Endometrial microvascular endothelial cells (primary cell): Measurements from ENCODE around the gene PAWR. TPM values are rescaled to one million over a fixed set of nuclear protein-coding genes. Genes with fewer than 3 reads are reported as not detected.

ENCODE experiments used
- in situ Hi-C: cut with HindIII; loops from 2 replicates; pipeline ENCODE4 v1.10.0; 2017; ENCODE audit warnings: low sequenced_read_pairs, low pct_unique_long_range_greater_than_20kb; ENCODE audit errors: inconsistent ontology term
- total RNA-seq: library from RNA; depleted of rRNA; stranded (reverse); fragments of >200 nt; gene quantifications from one replicate; pipeline ENCODE4 v1.2.3, GENCODE V29; 2015; ENCODE audit errors: inconsistent ontology term

Gene PAWR
- total RNA-seq, 1 donor from 2014 or later = 49.2 TPM

- in situ Hi-C loops = loop anchor here (25.0 kb wide), 1 partner anchor 151 kb away; no protein-coding TSS in a partner anchor
These were observed 2.2 kb downstream of the PAWR start for GRCh38 chr12:79688376-79689060.

- in situ Hi-C loops = loop anchor here (25.0 kb wide), 1 partner anchor 150 kb away; no protein-coding TSS in a partner anchor
These were observed 3.0 kb downstream of the PAWR start for GRCh38 chr12:79687711-79688260.

GRCh38 chr12:79686171-79686570 is 4.6 kb downstream of the PAWR start:
- in situ Hi-C loops = loop anchor here (25.0 kb wide), 1 partner anchor 149 kb away; no protein-coding TSS in a partner anchor

- in situ Hi-C loops = loop anchor here (25.0 kb wide), 1 partner anchor 148 kb away; no protein-coding TSS in a partner anchor
These were observed 5.7 kb downstream of the PAWR start for GRCh38 chr12:79685068-79685467.

- in situ Hi-C loops = loop anchor here (25.0 kb wide), 1 partner anchor 147 kb away; no protein-coding TSS in a partner anchor
These were observed 6.4 kb downstream of the PAWR start for GRCh38 chr12:79684338-79684737.

GRCh38 chr12:79682593-79682992 is 8.2 kb downstream of the PAWR start:
- in situ Hi-C loops = loop anchor here (25.0 kb wide), 1 partner anchor 145 kb away; no protein-coding TSS in a partner anchor

GRCh38 chr12:79681008-79681590 is 9.7 kb downstream of the PAWR start:
- in situ Hi-C loops = loop anchor here (25.0 kb wide), 1 partner anchor 144 kb away; no protein-coding TSS in a partner anchor

- in situ Hi-C loops = loop anchor here (25.0 kb wide), 1 partner anchor 143 kb away; no protein-coding TSS in a partner anchor
These were observed 10.7 kb downstream of the PAWR start for GRCh38 chr12:79680051-79680450.

GRCh38 chr12:79678306-79678705 is 12.5 kb downstream of the PAWR start:
- in situ Hi-C loops = loop anchor here (10.0 to 25.0 kb wide), 2 partner anchors 64 to 141 kb away; no protein-coding TSS in a partner anchor

- in situ Hi-C loops = loop anchor here (10.0 to 25.0 kb wide), 2 partner anchors 63 to 140 kb away; no protein-coding TSS in a partner anchor
These were observed 13.1 kb downstream of the PAWR start for GRCh38 chr12:79677672-79678071.

GRCh38 chr12:79676579-79676978 is 14.2 kb downstream of the PAWR start:
- in situ Hi-C loops = loop anchor here (10.0 to 25.0 kb wide), 2 partner anchors 62 to 139 kb away; no protein-coding TSS in a partner anchor

GRCh38 chr12:79674629-79675028 is 16.1 kb downstream of the PAWR start:
- in situ Hi-C loops = loop anchor here (10.0 to 25.0 kb wide), 2 partner anchors 60 to 137 kb away; no protein-coding TSS in a partner anchor

GRCh38 chr12:79673354-79673753 is 17.4 kb downstream of the PAWR start:
- in situ Hi-C loops = loop anchor here (10.0 kb wide), 1 partner anchor 59 kb away; no protein-coding TSS in a partner anchor

GRCh38 chr12:79668113-79668512 is 22.7 kb downstream of the PAWR start:
- in situ Hi-C loops = no loop called here

- in situ Hi-C loops = no loop called here
These were observed 25.4 kb downstream of the PAWR start for GRCh38 chr12:79665212-79665887.

- in situ Hi-C loops = no loop called here
These were observed 26.2 kb downstream of the PAWR start for GRCh38 chr12:79664518-79664917.

GRCh38 chr12:79662046-79662811 is 28.5 kb downstream of the PAWR start:
- in situ Hi-C loops = no loop called here

- in situ Hi-C loops = no loop called here
These were observed 29.1 kb downstream of the PAWR start for GRCh38 chr12:79661629-79662028.
